GM19467 (cell line): ENCODE measurements around the gene LYL1.

Source experiments
- ATAC-seq: cut with Tn5 transposase; IDR thresholded peaks from one replicate; pipeline ENCODE4 v1.9.1; 2021; ENCODE audit warnings: mild to moderate bottlenecking, moderate library complexity; ENCODE audit not compliant: unreplicated experiment

LYL1 gene

DNA sequence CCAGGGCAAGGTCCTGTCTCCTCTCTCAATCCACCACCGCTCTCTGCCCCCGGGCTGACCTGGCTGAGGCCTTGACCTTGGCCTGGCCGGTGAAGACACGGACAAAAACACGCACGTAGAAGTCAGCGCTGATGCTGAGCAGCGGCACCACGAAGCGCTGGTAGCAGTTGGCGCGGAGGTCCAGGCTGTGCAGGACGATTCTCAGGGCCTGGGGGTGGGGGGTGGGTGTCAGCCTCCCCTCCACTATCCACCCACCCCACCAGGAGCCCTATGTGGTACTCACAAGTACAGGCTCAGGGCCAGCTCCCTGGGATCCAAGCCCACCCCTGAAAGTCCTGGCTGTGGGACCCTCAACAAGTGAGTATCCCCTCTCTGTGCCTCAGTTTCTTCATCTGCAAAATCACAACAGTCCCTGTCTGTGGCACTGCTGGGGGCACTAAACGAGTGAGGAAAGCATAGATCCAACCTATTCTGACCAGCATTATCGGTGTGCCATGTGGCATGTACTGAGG, 7.5 kb upstream of the LYL1 start:
- ATAC-seq = no peak

DNA sequence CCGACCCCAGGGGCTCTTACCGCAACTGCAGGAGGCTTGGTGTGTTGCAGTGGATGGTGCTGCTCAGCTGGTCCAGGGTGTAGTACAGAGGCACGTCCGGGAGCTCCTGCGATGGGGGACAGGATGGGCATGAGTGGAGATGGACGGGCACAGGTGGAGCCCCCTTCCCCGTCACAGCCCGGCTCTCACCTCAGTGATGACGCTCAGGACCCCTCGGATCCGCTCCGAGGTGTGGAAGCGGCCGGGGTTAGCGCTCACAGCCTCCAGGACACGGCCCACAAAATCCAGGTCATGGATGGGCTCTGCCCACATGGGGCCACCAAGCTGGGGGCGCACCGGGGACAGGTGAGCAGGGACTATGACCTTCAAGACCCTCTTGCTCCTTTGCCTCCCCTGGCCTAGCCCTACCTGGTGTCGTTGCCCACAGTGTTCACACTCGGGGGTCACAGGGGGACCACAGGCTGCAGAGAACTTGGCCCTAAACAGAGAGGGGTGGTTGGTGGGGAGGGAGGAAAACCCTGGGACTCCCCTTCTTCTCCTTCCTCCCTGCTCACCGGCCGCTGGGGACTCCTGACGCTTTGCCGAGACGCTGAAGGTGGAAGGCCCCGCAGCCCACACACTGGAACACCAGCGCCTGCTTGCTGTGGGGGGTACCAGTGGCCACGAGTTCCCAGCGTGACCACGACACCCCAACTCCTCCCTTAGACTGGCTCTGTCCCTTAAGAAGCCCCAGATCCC, 6.9 kb upstream of the LYL1 start:
- ATAC-seq = no peak

DNA sequence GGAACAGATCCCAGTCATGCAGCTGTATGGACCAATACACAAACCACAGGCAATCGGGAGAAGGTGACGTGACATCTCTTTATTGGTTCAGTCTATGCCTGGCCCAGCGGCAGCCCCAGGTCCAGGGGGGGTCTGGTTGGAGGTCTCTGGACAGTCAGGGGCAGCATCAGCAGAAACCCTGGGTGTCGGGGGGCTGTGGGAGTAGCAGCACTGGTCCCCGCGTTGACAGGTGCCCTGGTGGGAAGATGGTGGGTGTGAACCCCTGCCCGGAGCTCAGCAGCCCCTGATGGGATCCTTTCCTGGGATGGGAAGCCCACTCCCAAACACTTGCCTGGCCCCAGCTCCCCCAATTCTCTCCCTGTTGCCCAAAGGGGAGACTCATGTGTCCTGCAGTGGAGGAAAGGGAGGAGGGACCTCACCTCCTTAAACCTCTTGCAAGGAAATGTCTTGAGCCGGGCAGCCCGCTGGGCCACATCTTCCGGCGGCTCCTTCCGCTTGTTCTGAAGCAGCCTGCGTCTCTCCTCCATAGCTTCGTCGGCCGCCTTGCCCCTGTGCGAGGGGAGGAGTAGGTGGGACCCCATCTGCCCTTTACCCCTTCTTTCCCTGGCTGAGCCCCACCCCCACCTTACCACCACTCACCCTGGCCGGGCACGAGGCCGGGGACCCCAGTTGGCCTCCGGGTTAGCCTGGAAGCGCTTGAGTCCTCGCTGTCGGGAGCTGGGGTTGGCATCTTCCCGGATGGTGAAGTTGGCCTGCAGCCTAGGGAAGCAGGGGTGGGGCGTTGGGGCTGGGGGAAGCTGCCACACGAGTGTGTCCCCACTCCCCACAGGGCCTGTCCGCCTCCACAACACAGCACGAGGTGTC, 2.4 kb upstream of the LYL1 start:
- ATAC-seq = no peak

DNA sequence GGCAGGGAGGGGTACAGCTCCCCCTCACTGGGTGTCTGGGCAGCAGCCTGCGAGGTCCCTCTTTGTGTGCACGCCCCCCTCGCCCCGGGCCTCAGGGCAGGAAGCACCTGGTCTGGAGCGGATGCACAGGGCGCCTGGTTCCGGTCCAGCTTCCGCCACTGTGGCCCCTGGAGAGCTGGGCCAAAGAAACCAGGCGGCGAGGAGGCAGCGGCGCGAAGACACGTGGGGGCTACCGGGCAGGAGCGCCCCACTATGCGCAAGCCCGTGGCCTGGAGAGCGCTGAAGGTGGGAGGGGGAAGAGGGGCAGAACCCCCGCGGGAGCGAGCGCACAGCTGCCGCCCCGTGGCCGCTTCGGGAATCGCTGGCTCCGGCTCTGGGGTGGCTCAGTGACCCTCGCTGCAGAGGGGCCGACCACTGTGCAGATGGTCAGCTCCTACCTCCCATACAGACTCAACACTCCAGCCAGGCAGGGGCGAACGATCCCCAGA, 1.7 kb upstream of the LYL1 start:
- ATAC-seq = no peak

DNA sequence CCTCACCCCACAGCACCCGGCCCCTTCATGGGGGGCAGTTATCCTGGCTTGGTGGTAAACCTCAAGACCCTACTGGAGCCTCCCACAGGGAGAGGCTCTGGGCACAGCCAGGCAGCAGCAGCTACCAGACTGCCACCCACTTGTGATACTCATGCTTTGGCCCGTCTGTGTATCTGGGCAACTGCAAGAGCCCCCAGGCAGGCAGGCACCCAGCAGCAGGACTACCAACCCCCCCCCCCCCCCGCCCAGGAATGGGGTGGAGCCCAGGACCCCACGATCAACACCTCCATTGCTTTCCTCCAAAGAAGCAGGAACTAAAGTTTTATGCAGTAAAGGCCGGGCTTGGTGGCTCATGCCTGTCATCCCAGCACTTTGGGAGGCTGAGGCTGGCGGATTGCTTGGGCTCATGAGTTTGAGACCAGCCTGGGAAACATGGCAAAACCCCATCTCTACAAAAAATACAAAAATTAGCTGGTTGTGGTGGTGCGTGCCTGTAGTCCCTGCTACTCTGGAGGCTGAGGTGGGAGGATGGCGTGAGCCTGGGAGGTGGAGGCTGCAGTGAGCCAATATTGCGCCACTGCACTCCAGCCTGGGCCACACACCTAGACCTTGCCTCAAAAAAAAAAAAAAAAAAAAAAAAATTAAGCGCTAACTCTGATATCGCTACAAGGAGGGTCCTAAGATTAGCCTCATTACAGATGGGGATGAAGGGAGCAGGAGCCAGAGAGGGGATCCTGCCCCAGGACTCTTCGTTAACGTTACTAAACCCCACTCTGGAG, 1.1 kb upstream of the LYL1 start:
- ATAC-seq = no peak

DNA sequence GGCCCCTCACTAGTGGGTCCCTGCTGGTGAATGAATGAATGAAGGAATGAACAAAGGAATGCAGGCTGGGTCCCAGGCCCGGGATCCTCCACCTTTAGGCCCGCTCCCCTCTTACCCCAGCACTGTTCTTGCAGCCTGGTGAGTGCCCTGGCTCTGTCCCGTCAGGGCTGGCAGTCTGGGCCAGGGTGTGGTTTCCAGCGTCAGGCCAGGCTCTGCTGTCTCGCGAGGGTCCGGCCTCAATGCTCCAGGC, 317 bp downstream of the LYL1 start:
- no peak for ATAC-seq

DNA sequence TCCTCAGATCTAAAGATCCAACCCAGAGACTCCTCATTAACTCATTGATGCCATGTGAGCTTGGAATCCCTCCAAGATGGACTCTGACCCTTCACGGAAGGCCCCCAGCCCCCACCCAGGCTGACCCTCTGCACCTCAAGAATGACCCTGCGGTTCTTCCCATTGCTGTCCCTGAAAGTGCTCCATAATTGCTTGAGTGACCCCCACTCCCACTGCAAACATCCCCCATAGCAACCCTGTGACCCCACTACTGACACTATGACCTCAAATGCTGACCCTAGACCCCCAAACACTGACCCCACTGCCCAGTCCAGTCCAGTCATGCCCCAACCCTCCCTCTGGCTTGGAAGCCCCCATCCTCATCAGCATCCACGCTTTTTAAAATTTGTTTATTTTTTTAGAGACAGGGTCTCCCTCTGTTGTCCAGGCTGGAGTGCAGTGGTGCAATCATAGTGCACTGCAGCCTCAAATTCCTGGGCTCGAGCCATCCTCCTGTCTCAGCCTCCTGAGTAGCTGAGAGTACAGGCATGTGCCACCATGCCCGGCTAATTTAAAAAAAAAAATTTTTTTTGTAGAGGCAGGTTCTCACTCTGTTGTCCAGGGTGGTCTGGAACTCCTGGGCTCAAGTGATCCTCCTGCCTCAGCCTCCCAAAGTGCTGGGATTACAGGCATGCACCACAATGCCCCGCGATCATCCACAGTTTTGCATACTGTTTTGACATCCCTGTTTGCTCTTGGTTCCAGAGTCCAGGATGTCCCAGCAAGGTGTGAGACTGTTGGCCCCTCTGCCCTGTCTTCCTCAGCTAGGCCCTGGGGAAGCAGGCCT, 855 bp downstream of the LYL1 start:
- ATAC-seq = no peak

DNA sequence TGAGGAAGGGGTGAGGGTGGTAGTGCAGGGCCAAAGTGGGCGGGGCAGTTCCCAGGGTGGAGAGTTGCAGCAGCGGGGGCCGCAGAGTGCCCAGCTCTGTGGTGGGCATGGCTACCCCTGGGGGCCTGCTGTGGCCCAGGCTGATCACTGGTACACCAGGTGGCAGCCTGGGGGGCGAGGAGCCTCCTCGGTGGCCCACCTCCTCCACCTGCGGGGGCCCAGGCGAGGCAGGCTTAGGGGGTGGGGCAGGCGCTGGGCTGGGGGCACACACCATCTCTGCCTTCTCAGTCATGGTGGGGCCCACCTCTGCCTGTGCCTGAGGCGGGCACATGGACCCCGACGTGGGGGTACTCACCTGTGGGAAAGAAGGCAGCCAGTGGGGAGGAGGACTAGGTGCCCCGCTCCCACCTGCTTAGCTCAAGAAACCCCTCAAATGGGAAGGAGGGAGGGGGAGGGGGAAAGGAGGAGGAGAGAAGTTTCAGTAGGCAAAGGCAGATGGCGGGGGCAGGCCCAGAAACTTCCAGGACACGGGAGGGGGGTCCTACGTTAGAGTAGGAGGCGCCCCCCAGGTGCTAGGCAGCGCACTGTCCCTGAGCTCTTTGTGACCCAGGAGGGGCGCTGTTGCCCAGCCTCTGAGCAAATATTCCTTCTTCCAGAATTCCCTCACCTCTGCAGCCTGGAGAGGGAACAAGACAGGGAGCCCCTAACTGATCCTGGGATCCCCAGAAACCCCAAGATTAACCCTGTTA, 1.6 kb downstream of the LYL1 start:
- no peak for ATAC-seq

DNA sequence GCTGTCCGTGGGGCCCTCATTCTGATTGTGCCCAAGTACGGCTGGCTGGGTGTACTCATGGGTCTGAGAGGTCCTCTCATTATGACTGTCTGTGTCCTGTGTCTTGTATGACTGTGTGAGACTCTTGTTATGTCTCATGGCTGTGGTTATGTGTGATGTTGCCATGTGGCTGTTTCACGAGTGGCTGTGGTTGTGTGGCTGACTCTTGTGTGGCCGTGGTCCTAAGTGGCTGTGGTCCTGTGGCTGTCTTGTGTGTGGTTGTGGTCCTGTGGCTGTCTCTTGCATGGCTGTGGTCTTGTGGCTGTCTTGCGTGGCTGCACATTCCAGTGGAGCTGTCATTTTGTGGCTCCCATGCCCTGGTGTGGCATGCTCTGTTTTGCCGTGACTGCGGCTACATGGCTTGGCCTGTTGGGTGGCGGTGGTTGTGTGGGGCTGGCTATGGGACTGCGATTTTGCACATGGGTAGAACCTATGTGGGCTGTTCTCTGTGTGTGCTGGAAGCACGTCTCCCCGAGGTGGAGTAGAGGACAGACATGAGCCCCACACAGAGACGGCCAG, 2.5 kb downstream of the LYL1 start:
- no peak for ATAC-seq

DNA sequence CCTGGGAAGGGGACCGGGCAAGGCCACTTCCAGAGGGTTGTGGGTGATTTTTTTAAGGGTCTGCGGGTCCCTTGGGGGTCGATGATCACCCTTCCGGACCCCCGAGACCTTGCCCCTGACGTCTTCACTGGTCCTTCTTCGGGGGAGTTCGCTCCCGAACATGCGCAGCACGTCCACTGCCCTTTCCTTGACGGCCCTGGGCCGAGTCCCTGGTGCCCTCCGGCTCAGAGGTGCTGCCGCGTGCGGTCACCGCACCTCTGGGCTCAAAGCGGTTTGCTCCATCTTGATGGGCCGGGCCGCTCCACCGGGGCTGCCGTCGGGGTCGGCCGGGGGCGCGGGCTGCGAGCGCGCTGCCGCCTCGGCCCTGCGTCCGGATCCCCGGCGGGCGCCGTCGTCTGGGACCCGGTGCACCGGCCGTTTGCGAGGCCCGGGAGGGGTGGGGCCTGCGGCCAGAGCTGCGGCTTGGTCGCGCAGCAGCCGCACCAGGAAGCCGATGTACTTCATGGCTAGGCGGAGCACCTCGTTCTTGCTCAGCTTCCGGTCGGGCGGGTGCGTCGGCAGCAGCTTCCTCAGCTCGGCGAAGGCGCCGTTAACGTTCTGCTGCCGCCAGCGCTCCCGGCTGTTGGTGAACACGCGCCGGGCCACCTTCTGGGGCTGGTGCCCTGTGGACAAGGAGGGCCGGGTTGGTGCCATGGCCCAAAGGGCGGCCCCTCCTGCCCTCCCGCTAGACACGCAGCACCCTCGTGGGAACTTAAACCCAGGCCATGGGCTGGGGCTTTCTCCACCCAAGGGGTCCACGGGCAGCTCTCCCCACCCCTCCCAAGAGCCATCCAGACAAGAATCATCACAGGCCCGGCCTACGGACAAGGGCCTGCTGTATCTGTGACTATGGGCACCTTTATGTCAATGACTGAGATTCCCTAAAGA, 3.3 kb downstream of the LYL1 start:
- no peak for ATAC-seq

DNA sequence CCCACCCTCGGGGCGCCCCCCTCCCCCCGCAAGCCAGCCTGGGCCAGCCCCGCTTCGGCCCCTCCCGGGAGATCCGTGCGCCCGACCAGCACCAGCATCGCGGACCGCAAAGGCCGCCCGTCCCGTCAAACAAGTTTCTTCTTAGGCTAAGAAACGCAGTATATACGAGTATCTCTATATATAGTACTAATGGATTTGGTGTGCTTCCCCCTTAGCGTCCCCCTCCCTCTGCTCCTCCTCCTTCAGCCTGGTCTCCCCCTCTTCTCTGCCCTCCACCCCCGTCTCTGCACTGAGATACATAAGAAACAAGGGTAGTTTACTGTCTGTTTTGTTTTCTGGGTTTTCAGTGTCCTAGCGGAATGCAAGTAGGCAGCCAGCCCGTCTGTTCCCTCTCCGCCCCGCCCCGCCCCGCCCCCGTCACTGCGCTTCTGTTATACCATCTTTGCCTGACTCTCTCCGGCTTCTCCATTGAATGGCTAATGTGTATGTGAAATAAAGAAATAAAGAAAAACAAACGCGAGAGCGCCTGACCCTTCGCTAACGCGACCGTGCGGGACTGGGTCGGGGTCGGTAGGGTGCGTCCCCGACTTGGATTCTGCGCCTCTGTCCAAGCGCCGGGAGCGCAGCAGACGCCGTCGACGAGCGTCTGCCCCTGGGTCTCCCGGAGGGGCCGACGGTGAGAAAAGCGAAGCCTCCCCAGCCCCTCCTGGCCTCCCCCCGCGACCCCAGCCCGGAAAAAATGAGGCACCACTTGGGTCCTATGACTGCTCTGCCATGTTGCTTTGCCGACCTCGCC, 4.2 kb downstream of the LYL1 start:
- ATAC-seq = no peak

DNA sequence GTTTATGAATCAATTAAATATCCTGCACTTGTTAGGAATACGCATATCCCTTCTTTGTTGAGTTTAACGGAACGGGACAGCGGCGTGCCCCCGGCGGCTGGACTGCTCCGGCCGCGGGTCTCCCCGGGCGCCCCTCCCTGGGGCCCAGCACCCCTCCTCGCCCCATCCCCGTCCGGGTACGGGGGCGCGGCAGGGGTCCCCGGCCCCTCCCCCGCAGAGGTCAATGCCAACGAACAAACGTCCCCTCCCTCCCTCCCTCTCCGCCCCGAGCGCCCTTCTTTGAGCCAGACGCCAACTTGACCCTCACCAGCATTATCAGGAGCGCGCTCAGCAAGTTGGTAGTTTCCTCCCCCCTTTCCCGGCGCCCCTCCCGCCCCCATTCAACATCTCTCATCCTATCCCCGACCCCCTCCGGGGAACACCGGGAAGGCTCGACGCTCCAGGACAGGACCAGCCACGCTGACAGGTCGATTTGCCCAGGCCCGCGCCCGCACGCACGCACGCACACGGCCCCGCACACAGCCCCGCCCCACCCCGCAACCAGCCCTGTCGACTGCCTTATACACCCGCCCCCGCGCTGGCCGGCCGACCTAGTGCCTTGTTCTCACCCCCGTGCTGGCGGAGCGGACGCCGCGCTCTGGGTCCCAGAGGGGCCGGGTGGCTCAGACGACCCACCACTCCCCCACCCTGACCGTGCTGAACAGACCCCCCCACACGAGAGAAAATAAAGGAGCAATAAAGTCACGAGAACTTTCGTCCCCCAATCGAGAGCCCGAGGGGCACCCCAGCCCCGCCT, 5.0 kb downstream of the LYL1 start:
- ATAC-seq = no peak

DNA sequence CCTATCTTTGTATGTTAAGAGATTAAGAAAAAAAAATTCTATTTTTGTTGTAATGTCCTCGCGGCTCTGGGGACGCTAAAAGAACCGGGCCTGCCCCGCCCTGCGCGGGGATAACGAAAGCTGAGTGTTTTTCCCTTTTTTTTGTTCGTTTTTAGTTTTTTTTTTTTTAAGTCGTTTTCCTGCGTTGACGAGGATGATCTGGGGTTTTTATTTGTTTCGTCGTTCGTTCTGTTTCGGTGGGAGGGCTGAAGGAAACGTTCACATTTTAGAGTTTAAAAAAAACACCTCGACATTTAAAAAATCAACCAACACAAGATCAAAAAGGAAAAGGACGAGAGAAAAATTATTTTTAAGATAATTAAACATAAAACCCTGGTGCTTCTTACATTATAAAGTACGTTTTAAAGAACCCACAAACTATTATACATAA, 5.6 kb downstream of the LYL1 start:
- no peak for ATAC-seq

DNA sequence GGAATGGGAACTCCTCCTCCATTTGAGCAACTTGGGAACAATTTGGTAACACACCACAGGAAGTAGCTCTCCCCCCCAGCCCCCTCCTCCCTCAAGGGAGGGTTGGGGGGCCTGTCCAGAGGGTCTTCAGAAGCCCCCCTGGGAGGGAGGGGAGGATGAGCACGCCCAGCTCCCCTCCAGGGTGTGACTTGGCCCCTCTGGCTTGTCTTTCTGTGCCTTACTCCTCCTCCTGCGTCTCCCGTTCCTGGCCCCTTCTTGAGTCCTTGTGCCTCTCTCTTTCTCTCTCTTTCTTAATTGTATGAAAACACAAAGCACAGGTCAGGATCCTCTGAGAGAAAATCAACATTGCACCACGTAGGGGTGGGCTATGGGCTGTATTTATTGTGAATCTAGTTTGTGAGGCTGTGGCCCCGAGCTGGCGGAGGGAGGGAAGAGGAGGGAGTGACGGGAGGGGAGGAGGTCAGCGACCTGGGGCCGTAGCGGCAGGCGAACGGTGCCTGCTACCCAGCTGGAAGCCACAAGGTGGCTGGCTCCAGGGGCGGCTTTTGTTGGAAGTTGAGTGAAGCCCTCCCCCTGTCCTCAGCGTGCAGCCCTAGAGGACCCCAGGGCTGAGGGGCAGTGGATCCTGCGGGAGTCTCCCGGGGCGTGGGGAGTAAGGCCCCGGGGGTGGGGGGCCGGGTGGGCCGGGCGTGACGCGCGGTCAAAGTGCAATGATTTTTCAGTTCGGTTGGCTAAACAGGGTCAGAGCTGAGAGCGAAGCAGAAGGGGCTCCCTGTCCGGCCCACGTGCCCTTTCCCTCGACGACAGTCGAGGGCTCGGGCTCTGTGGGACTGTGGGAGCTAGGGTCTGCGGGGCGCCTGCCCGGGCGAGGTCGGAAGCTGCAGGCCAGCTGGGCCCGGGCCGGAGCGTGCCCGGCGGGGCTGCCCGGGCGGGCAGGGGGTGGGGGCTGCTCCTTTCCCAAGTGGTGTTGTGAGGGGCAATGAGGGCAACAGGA, 6.4 kb downstream of the LYL1 start:
- ATAC-seq = no peak

DNA sequence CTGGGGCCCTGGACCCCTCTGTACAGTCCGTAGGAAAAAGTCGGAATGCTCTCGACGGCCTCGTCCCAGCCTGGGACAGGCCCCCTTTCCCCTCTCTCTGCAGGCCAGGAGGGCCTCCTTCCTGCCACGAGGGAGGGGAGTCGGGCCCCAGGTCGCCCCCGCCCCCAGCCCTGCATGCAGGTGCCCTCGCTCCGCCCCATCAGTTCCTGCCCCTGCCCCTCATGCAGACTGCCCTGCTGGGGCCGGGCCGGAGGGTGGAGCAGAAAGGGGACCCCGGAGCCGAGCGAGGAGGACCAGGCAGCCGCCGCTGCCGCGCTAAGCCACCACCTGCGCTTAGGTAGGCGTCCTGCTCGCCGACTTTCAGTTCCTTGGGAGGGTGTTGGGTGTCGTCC, 7.3 kb downstream of the LYL1 start:
- no peak for ATAC-seq
